Measurements from ENCODE around the gene BBC3.

Gene BBC3

DNA sequence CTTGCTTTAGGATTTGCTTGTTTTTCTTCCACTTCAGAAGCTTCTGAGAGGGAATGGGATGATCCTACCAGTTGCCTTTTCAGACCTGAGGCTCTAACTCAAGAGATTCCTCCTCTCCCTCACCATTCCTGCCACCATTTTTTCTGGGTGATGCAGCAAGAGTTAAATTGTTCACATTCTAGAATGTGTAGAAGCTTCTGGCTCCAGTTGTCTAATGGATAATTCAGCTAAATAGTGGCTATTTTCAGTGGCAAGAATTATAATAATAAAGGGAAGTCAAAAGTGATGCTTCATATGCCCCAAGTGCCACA lies 20.9 kb downstream of the BBC3 start:
- H3K4me3 ChIP-seq (replicated peaks; ENCODE audit: low read depth, low read length): no peak overlapping the region
- DNase-seq (ENCODE audit: extremely low read depth, low read depth): no peak
- TF ChIP-seq, protein P1, sequence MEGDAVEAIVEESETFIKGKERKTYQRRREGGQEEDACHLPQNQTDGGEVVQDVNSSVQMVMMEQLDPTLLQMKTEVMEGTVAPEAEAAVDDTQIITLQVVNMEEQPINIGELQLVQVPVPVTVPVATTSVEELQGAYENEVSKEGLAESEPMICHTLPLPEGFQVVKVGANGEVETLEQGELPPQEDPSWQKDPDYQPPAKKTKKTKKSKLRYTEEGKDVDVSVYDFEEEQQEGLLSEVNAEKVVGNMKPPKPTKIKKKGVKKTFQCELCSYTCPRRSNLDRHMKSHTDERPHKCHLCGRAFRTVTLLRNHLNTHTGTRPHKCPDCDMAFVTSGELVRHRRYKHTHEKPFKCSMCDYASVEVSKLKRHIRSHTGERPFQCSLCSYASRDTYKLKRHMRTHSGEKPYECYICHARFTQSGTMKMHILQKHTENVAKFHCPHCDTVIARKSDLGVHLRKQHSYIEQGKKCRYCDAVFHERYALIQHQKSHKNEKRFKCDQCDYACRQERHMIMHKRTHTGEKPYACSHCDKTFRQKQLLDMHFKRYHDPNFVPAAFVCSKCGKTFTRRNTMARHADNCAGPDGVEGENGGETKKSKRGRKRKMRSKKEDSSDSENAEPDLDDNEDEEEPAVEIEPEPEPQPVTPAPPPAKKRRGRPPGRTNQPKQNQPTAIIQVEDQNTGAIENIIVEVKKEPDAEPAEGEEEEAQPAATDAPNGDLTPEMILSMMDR (IDR thresholded peaks at IDR 0.05; ENCODE audit: low read depth, low read length, missing control alignments): no peak

DNA sequence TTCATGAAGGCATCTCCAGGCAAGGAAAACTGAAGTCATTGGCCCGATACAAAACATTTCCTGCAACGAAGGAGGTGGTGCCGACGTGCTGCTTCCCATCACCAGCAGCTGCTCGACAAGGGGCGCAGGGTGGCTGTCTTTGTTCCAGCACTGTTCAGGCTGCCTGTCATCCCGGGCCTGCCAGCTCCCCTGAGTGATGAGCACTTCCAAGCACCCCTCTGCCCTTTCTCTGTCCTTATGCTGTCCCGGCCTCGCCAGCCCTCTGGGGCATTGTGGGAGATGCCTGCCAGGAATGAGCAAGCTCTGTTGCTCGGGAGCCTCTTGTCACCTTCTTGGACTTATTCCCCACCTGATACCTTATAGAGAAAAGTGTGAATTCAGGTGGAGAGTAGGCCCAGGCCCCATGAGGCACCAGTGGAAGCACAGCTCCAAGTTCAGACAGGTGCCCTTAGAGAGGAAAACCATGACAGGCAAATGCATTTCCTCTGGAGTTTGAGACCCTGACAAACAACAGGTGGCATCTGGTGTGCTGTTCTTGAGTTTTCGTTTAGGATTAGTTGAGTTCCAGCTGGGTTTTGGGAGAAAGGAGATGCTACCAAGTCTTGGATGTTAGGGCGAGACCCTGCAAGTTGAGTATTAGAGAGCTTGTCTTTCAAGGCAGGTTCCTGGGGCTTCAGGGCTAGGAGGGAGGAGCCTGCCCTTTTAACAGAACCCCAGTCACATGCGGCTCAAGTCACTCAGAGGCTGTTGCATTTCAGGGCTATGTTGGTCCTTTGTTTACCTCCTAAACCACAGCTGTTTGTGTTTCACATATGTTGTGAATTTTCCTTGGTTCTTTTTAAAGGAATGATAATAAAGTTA lies 21.4 kb downstream of the BBC3 start:
- TF ChIP-seq, protein P1 (IDR thresholded peaks at IDR 0.05; ENCODE audit: low read depth, low read length, missing control alignments): no peak
- no peak overlapping the region for H3K4me3 ChIP-seq (replicated peaks; ENCODE audit: low read depth, low read length)
- DNase-seq (ENCODE audit: extremely low read depth, low read depth): no peak

DNA sequence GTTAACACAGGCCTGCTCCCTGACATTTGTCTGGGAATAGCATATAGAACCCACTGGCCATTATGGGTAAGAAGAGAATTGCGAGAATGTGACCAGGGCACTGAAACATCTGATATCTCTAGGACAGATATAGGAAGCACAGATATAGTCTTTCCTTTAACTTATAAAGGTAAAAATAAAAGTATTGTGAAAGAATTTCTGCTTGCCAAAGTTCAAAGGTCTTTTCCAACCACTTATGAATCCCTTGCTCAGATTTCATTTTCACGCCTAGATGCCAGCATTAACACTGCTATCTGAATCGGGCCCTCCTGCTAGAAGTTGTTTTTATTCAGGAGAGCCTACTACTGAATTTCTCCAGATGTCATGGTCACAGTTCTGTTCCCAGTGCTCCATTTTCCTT lies 27.7 kb downstream of the BBC3 start:
- TF ChIP-seq, protein P1 (IDR thresholded peaks at IDR 0.05; ENCODE audit: low read depth, low read length, missing control alignments): no peak
- H3K4me3 ChIP-seq (replicated peaks; ENCODE audit: low read depth, low read length): no peak overlapping the region
- no peak for DNase-seq (ENCODE audit: extremely low read depth, low read depth)

DNA sequence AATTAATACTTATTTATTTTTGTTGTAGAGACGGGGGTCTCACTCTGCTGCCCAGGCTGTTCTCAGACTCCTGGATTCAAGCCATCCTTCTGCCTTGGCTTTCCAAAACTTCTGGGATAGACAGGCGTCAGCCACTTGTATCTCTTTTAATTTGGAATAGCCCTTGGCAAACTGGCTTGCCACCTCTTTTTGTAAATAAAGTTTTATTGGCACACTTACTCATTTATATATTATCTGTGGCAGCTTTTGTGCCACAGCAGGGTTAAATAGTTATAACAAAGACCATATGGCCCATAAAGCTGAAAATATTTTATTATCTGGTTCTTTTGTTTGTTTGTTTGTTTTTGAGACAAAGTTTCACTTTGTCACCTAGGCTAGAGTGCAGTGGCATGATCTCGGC lies 30.5 kb downstream of the BBC3 start:
- DNase-seq (ENCODE audit: extremely low read depth, low read depth): no peak
- TF ChIP-seq, protein P1 (IDR thresholded peaks at IDR 0.05; ENCODE audit: low read depth, low read length, missing control alignments): no peak
- H3K4me3 ChIP-seq (replicated peaks; ENCODE audit: low read depth, low read length): no peak overlapping the region

DNA sequence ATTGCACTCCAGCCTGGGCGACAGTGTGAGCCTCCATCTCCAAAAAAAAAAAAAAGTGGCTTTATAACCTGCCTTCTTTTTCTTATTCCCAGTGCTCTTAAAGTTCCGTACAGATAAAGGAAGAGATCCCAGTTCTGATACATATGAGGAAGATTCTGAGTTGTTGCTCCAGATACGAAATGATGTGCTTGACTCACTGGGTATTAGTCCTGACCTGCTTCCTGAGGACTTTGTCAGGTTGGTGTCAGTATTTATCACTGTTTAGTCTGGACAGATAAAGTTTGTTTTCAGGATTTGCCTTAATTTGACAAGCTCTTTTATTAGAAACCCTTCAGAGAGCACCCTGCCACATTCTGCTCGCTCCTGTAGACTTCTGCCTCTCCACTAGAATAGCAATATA lies 33.9 kb downstream of the BBC3 start:
- DNase-seq (ENCODE audit: extremely low read depth, low read depth): no peak
- no peak overlapping the region for H3K4me3 ChIP-seq (replicated peaks; ENCODE audit: low read depth, low read length)
- TF ChIP-seq, protein P1 (IDR thresholded peaks at IDR 0.05; ENCODE audit: low read depth, low read length, missing control alignments): no peak

DNA sequence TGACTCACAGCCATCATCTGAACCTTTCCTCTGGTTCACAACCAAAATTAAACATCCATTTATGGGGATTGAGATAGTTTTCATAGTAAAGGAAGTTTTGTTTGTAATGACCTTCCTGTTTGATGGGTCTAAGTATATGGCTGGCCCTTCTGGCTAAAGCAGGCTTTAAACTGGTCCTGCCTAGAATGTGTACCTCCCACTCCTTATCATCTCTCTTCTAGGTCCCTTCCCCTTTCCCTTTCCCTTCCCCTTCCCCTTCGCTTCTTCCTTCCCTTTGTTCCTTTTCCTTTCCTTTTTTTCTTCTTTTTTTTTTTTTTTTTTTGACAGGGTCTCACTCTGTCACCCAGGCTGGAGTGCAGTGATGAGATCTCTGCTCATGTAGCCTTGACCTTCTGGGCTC lies 35.6 kb downstream of the BBC3 start:
- H3K4me3 ChIP-seq (replicated peaks; ENCODE audit: low read depth, low read length): no peak overlapping the region
- DNase-seq (ENCODE audit: extremely low read depth, low read depth): no peak
- TF ChIP-seq, protein P1 (IDR thresholded peaks at IDR 0.05; ENCODE audit: low read depth, low read length, missing control alignments): no peak

All from HFF-Myc (cell line).